AG04449 (cell line): Measurements from ENCODE around the gene KLHL35.

ENCODE experiments used
- CTCF ChIA-PET: fragments of 350-600 bp; formaldehyde crosslinking; extraction: SDS; loops from one replicate; lab custom pipeline; 2021; ENCODE audit warnings: antibody characterized with exemption; lab: Yijun Ruan, JAX
- POLR2A ChIA-PET: fragments of 400-600, 350-600 bp; formaldehyde crosslinking; extraction: SDS; loops from one replicate; lab custom pipeline; 2020; ENCODE audit warnings: antibody characterized with exemption, inconsistent platforms; lab: Yijun Ruan, JAX
- DNase-seq: peaks from one replicate; pipeline ENCODE4 v3.0.0-alpha.2; 2010; ENCODE audit warnings: low read depth, low spot score
- H3K4me3 ChIP-seq: 2 replicates; pipeline ENCODE4 v1.5.1; 2011; ENCODE audit warnings: low read depth, mild to moderate bottlenecking, control low read depth, low read length
- CTCF ChIP-seq: IDR thresholded peaks from one replicate; pipeline ENCODE4 v1.5.1; 2011; ENCODE audit warnings: mild to moderate bottlenecking, moderate library complexity, low read length, control low read depth, inconsistent platforms; ENCODE audit not compliant: insufficient read depth; ENCODE audit errors: missing control alignments

Gene KLHL35

GRCh38 chr11:75463106-75463774 is 30.2 kb upstream of the KLHL35 start:
- TF ChIP-seq CTCF = no peak
- CTCF ChIA-PET = interaction anchor here (1.2 to 3.1 kb wide), 2 partner anchors 19 to 66 kb away, joined by 4 to 10 read pairs; no protein-coding TSS in a partner anchor
- POLR2A ChIA-PET = no interaction called here
- H3K4me3 ChIP-seq = no peak overlapping the region
- no peak for DNase-seq

- H3K4me3 ChIP-seq = no peak overlapping the region
- POLR2A ChIA-PET = no interaction called here
- no peak for DNase-seq
- CTCF ChIA-PET = interaction anchor here (0.9 to 3.1 kb wide), 6 partner anchors 12 to 68 kb away, joined by 3 to 10 read pairs (median 4); partner anchors contain the start of gene GDPD5
- TF ChIP-seq CTCF = no peak
These were observed 29.2 kb upstream of the KLHL35 start for GRCh38 chr11:75462117-75462653.

GRCh38 chr11:75461151-75461550 is 28.1 kb upstream of the KLHL35 start:
- no peak for TF ChIP-seq CTCF

GRCh38 chr11:75456596-75457183 is 23.7 kb upstream of the KLHL35 start:
- DNase-seq = no peak
- no peak for TF ChIP-seq CTCF
- H3K4me3 ChIP-seq = no peak overlapping the region
- CTCF ChIA-PET = interaction anchor here (1.0 to 7.8 kb wide), 4 partner anchors 9 to 73 kb away, joined by 4 to 145 read pairs (median 6); partner anchors contain the start of gene GDPD5
- POLR2A ChIA-PET = interaction anchor here (0.5 kb wide), 1 partner anchor 37 kb away, joined by 3 read pairs; no protein-coding TSS in a partner anchor

More at GRCh38 chr11:75461151-75461550, 28.1 kb upstream of the KLHL35 start:
- DNase-seq = no peak
- CTCF ChIA-PET = interaction anchor here (1.1 to 3.1 kb wide), 5 partner anchors 9 to 64 kb away, joined by 3 to 10 read pairs (median 5); partner anchors contain the start of gene GDPD5
- H3K4me3 ChIP-seq = no peak overlapping the region
- POLR2A ChIA-PET = no interaction called here

GRCh38 chr11:75454987-75455386 is 22.0 kb upstream of the KLHL35 start:
- H3K4me3 ChIP-seq = no peak overlapping the region
- CTCF ChIA-PET = interaction anchor here (0.6 to 7.8 kb wide), 11 partner anchors 10 to 75 kb away, joined by 3 to 145 read pairs (median 4); partner anchors contain the start of gene GDPD5
- no peak for TF ChIP-seq CTCF
- POLR2A ChIA-PET = no interaction called here
- no peak for DNase-seq
